HG03280 (cell line): ENCODE data around the gene SRPK2.

Experiments used
- ATAC-seq: cut with Tn5 transposase; IDR thresholded peaks from one replicate; pipeline ENCODE4 v1.9.1; 2021; ENCODE audit warnings: mild to moderate bottlenecking, moderate library complexity; ENCODE audit not compliant: unreplicated experiment

SRPK2 gene

DNA sequence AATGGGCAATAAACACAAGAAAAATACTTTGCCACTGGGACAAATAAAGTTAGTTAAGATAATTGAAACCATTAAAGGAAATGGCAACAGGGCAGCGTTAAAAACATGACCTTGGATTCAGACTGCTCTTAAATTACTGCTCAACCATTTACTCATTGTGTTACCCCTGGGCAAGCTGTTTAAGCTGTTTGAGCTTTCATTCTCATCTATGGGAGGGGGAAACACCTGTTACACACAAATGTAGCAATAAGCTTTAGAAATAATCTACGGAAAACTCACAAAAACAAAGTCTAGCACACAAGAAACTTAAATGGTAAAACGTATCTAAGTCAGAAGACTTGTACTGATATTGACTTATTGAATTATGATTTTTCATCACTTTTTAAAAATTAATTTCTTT lies 237.6 kb downstream of the SRPK2 start:
- no peak for ATAC-seq

- ATAC-seq, result no peak
These were observed 238.9 kb downstream of the SRPK2 start for GRCh38 chr7:105149827-105150226.

- ATAC-seq, result no peak
These were observed 247.7 kb downstream of the SRPK2 start for GRCh38 chr7:105141068-105141467.

GRCh38 chr7:105139381-105139780 lies 249.3 kb downstream of the SRPK2 start:
- no peak for ATAC-seq

GRCh38 chr7:105137898-105138297 lies 250.8 kb downstream of the SRPK2 start:
- ATAC-seq, result no peak

GRCh38 chr7:105136221-105136620 lies 252.5 kb downstream of the SRPK2 start:
- no peak for ATAC-seq

DNA sequence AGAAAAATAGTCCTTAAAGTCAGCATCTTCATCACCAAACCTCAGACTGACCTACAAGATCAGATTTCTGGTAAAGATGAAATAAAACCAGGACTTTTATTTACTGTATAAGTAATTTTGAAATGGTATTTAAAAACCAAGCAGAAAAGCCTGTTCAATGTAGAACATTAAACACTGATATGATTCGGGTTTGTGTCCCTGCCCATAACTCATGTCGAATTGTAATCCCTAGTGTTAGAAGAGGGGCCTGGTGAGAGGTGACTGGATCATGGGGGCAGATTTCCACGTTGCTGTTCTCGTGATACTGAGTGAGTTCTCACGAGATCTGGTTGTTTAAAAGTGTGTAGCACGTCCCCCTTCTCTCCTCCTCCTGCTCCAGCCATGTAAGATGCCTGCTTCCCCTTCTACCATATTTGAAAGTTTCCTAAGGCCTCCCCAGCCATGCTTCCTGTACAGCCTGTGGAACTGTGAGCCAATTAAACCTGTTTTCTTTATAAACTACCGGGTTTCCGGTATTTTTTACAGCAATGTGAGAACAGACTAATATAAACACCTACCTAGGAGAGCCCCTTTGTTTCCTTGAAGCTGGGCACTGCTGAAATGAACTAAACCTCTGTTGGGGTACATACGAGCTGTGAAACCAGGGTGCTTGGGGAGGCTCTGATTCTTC lies 254.6 kb downstream of the SRPK2 start:
- ATAC-seq, result no peak

- no peak for ATAC-seq
These were observed 255.4 kb downstream of the SRPK2 start for GRCh38 chr7:105133358-105133757.

GRCh38 chr7:105132835-105133234 lies 255.9 kb downstream of the SRPK2 start:
- ATAC-seq, result no peak

- no peak for ATAC-seq
These were observed 256.4 kb downstream of the SRPK2 start for GRCh38 chr7:105132335-105132734.

GRCh38 chr7:105131890-105132289 lies 256.8 kb downstream of the SRPK2 start:
- ATAC-seq, result no peak

GRCh38 chr7:105131033-105131656 lies 257.6 kb downstream of the SRPK2 start:
- peak; percentile 61 for ATAC-seq

DNA sequence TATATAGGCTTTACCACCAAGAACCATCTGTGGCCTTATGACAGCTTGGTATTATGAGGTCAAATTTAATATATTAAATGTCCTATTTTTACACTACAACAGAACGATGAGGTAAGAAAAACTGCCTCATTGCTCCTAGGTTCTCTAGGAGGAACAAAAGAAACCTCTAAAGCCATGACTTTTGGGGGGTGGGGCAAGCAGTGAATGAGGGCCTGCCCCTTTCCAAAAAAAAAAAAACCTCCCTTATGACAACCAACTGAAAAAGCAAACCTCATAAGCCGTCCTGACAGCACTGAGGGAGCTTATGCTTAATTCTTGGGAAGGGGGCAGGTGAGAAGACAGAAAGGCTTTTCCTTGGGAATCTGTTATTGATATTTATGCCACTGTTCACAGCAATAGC lies 258.1 kb downstream of the SRPK2 start:
- no peak for ATAC-seq

GRCh38 chr7:105130048-105130447 lies 258.7 kb downstream of the SRPK2 start:
- ATAC-seq, result no peak

- ATAC-seq, result no peak
These were observed 261.5 kb downstream of the SRPK2 start for GRCh38 chr7:105127179-105127578.

- ATAC-seq, result no peak
These were observed 262.2 kb downstream of the SRPK2 start for GRCh38 chr7:105126436-105126975.

- no peak for ATAC-seq
These were observed 263.0 kb downstream of the SRPK2 start for GRCh38 chr7:105125745-105126144.

GRCh38 chr7:105122619-105123018 lies 266.1 kb downstream of the SRPK2 start:
- no peak for ATAC-seq

DNA sequence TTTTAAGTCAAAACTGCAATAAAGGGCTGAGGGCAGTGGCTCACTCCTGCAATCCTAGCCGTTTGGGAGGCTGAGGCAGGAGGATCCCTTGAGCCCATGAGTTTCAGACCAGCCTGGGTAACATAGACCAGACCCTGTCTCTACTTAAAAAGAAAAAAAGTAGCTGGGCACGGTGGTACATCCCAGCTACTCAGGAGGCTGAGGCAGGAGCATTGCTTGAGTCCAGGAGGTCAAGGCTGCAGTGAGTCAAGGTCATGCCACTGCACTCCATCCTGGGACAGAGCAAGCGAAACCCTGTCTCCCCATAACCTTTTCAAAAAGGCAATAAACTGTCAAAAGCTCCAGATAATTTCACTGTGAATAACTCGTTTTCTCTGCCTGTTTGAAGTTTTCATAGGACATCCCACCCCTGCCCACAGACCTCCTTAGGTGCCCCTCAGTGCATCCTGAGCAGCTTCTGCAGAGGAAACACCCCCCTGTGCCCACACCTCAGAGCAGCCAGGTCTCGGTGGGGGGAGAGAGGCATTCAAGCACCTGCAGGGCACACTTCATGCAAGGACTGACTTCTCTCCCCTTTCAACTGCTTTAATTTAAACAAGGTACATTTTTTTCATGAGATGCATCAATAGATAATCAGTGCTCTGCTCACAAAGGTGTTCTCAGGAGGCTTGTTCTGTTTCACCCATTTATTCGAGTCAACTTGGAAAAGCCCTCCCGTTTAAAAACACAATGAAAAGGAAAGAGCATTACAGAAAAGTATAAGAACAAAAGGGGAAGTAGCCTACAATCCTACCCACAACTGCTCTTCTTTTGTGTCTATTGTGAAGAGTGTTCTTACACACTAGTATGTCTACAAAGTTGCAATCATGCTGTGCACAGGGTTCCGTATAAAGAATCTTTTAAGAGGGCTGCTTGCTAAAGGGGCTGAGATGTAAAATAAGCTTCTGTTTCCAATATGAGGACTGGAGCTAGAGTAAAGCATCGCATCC lies 269.8 kb downstream of the SRPK2 start:
- ATAC-seq, result no peak

DNA sequence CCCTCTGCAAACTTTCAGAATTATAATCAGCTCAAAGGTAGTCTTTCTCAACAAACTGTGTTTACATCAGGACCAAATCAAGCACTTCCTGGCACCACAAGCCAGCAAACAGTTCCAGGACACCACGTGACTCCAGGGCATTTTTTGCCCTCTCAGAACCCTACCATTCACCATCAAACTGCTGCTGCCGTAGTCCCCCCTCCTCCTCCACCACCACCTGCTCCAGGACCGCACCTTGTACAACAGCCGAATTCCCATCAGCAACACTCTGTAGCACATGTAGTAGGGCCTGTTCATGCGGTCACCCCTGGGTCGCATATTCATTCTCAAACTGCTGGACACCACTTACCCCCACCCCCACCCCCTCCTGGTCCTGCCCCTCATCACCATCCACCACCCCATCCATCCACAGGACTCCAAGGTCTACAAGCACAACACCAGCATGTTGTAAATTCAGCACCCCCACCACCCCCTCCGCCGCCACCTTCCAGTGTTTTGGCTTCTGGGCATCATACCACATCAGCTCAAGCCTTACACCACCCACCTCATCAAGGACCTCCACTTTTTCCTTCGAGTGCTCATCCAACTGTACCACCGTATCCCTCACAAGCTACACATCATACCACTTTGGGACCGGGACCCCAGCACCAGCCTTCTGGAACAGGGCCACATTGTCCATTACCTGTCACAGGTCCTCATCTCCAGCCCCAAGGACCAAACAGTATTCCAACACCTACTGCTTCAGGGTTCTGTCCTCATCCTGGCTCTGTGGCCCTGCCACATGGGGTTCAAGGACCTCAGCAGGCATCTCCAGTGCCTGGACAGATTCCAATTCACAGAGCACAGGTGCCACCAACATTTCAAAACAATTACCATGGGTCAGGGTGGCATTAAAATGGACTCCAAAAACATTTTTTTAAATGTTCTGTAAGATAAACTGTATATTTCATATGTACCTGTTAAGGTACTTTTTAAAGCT lies 276.0 kb downstream of the SRPK2 start:
- no peak for ATAC-seq
